Right lobe of liver (tissue), 4 donors: Measurements from ENCODE around the gene PNCK.

ENCODE experiments used
- POLR2A ChIP-seq: fragments of 450-650 bp; IDR thresholded peaks from one replicate; pipeline ENCODE4 v1.6.1; 2017; ENCODE audit warnings: antibody characterized with exemption, mild to moderate bottlenecking
- TF ChIP-seq, protein P1 (sequence below), 4 donors: fragments of 200-600 bp in 3 of 4; fragments of 450-650 bp in 1 of 4; IDR thresholded peaks; one replicate each; pipeline versions ENCODE4 v1.5.1 to v1.8.0; 2016 to 2022; ENCODE audit warnings: antibody characterized with exemption in 4 of 4, mild to moderate bottlenecking in 2 of 4
- donor health status: DM: no; HTN: no; CAD: no.
- donor health status: DM: no; HTN: no; CAD: no.
- donor health status: DM: no; HTN: yes; CAD: no.

DNA sequence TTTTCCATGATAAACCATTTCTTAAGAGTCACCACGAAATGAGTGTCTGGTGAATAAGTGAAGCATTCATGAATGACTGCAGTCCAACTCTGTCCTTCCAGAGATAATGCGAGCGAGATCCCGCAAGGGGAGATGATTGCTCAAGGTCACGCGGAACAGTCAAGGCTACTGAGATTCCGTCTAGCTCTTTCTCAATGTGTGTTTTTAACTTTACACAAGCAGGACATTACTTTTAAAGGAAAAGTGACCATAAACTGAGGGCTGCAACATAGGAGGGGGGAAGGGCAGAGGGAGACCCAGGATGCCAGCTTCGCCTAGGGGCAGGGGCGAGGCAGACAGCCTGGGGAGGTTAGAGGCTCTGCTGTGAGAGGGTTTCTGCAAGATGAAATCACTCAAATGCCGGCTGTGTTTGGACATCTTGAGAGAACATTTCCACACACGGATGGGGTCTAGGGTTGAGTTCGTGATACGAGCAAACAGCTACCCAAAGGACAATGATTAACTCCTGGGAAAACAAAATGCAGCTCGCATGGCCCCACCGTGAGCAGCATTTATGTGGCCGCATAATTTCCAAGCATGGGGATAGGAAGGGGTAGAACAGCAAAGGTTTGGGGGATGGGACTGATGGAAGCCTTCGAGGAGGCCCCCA lies 50.8 kb downstream of the PNCK start:
- peak; percentile 28 for TF ChIP-seq POLR2A
- TF ChIP-seq, protein P1, sequence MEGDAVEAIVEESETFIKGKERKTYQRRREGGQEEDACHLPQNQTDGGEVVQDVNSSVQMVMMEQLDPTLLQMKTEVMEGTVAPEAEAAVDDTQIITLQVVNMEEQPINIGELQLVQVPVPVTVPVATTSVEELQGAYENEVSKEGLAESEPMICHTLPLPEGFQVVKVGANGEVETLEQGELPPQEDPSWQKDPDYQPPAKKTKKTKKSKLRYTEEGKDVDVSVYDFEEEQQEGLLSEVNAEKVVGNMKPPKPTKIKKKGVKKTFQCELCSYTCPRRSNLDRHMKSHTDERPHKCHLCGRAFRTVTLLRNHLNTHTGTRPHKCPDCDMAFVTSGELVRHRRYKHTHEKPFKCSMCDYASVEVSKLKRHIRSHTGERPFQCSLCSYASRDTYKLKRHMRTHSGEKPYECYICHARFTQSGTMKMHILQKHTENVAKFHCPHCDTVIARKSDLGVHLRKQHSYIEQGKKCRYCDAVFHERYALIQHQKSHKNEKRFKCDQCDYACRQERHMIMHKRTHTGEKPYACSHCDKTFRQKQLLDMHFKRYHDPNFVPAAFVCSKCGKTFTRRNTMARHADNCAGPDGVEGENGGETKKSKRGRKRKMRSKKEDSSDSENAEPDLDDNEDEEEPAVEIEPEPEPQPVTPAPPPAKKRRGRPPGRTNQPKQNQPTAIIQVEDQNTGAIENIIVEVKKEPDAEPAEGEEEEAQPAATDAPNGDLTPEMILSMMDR (IDR thresholded peaks at IDR 0.05) = no peak
